HG03469 (cell line): Measurements from ENCODE around the gene SMYD3.

ENCODE experiments used
- ATAC-seq: cut with Tn5 transposase; IDR thresholded peaks from one replicate; pipeline ENCODE4 v1.9.1; 2021; ENCODE audit warnings: mild to moderate bottlenecking, moderate library complexity, moderate number of reproducible peaks; ENCODE audit not compliant: unreplicated experiment

Gene SMYD3

DNA sequence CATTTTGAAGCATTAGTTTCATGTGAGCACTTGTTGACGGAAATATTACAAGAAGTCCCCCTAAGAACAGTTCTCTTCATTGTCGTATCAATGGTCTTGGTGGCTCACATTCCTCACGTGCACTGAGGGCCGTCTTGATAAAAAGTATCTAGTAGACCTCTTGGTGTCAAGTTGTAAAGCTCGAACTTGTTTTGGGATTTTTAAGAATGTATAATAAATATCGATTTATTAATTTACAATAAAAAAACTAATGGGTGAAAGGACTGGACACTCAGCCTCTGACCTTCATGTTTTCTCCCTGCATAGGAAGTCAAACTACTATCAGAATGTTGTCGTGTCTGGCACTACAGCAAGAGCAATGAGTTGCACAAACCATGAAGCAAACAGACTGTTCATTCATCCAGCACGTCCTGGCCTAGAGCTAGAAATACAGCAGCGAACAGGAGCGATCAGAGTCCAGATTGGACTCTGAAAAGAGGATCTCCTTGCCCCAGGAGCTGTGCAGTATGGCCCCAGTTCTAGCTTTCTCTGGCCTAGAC, 319.2 kb downstream of the SMYD3 start:
- no peak for ATAC-seq

DNA sequence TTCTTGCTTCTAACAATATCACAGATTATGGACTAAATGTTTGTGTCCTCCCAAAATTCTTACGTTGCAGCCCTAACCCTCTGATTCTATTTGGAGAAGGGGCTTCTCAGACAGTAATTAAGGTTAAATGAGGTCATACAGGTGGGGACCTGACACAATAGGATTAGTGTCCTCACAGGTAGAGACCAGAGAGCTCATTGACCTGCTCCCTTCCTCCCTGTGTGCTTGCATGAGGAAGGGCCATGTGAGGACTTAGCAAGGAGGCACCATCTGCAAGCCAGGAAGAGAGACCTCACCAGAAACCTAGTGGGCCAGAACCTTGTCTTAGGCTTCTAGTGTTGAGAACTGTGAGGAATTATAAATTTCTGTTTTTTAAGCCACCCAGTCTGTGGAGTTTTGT, 322.6 kb downstream of the SMYD3 start:
- no peak for ATAC-seq

DNA sequence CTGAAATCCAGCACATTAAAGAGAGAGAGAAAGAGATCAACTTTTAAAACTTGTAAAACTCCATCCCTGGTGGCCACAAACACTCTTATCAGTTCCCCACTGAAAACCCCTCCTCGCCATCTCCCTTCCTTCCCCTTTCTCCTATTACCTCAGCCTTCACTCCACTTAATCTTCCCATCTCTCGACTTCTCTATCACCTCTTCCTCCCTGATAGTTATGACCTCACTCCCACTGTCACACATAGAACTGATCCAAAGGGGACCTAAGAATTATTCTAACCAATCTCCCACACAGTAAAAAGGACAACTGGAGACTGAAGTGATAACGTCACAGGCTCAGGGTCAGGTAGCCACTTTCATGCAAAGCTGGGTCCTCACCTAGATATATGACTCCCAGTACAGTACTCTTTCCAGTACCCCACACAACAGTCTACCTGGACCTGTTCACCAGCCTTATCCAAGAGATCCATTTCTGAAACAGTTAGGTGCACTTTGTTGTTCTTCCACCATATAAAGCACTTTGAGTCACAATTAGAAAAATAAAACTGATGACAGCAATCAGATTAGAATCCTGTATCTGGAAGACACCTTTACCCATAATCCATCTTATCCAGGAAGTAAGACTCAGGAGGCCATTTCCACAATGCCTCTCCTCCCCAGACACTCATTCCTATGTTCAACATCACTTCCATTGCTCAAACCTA, 324.8 kb downstream of the SMYD3 start:
- no peak for ATAC-seq

DNA sequence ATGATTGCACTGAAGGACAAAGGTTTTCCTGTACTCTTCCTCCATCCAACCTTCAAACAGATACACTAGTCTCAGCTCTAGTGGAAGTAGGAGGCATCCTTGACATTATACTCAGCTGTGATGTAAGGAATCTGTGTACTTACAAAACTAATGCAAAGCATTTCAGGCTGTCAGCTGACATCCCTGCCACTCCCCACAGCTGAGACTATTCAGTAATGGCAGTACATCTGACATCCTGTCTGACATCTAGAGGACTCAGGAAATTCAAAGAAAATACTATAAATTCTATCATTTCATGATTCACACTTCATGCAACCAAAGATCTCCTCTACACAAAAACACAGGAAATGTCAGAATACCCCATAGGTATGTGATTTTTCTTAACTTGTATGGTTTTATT, 325.8 kb downstream of the SMYD3 start:
- no peak for ATAC-seq

DNA sequence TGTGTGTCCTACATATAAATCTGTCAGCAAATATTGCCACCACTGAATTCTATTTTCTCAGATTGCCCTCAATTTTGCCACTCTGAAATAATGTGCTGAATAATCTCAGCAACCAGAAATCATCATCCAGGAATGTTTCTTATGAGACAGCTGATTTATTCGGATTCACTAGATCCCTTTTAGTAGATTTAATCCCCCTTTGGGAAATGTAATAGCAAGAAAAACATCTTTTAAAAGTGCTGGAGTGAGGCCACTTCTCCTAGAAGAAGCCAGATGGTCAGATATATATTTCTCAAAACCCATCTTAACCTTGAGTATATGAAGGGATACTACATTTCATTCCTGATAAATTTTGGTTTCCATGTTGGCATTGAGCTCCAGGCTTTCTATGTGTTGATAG, 327.7 kb downstream of the SMYD3 start:
- no peak for ATAC-seq

DNA sequence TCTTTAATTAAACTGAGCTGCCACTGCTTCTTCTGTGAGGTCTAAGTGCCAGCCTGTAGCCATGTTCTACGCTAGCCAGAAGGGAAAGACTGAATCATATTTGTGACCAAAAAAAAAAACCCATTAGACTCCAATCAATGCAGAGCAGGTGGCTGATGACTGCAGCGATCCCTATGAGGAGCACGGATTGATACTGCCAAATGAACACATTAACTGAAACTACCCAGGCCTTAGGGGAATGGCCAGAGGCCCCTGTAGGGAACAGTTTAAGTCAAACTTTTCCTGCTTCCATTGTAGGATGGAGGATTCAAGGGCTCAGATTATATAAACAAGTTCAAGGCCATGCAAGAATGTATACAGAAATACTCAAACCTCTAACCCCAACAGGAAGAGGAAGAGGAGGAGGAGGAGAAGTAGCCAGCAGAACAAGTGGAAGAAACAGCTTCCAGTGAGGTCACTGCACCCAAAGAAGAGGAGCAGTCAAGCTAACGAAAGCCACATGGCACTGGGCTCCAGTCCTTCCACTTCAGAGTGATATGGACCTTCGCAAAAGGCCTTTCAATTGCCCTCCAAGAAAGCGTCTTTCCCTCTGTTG, 328.3 kb downstream of the SMYD3 start:
- no peak for ATAC-seq

DNA sequence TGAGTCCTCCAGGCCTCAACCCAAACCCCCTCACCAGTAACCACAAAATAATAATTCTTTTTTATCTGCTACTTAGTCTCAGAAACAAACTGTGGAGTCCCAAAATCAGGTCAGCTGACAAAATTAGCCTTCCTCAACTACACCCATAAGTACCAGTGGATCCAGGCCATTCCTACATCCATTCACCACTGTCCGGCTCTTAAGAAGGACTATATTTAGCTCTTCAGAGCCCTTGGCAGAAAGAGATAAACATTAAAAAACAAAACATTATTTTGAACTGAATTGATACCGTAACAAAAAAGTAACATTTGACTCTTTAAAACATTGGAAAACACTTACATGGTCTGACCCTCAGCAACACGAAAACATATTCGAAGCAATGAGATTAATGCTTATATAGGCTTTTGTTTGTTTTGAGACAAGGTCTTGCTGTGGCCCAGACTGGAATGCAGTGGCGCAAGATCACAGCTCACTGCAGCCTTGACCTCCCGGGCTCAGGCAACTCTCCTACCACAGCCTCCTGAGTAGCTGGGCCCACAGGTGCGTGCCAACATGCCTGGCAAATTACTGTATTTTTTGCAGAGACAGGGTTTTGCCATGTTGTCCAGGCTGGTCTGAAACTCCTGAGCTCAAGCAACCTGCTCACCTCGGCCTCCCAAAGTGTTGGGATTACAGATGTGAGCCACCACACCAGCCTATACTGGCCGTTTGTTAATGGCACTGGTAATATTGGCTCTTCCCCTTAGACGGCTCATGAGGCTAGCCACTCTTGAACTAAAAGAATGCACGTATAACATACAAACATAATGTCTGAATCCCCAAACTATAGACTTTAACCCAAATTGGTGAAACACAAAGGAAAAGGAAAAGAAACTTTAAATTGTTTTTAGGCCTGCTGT, 330.7 kb downstream of the SMYD3 start:
- ATAC-seq: no peak

DNA sequence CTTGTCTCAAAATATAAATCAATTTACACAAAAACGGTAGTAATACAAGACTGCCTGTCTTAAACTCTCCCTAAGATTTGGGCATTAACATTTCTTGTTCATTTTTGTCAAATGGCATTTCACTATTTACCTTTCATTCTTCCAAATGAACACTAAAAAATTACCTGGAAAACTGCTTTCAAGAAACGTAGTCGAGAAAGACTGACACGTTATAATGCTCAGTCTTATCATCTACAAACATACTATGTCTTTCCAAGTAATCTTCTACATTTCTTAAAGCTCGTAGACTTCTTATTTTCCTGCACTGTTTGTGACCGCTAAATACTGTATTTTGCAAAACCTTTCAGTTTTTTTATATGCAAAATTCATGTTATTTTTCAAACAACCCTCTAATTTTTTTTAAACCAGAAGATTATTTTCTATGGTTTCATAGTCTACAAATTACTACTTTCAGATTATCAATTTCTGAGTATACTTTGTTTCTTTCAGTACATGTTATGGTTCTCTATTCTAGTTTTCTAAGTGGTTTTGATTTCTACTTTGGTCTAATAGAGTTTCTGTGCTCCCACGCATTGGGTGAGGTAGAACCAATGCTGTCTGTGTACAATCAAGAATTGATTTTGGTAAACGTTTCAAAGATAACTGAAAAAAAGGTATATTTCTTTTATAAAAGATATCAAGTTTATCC, 336.4 kb downstream of the SMYD3 start:
- ATAC-seq: no peak

DNA sequence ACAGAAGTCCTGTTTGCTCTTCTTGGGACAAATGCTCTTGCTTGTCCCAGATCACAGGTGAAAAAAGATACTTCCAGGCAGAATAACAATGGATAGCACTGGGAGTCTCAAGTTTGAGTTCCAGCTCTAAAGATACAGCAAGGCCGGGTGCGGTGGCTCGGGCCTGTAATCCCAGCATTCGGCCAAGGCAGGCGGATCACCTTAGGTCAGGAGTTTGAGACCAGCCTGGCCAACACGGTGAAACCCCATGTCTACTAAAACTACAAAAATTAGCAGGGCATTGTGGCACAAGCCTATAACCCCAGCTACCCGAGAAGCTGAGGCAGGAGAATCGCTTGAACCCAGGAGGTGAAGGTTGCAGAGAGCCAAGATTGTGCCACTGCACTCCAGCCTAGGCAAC, 337.6 kb downstream of the SMYD3 start:
- ATAC-seq: no peak

DNA sequence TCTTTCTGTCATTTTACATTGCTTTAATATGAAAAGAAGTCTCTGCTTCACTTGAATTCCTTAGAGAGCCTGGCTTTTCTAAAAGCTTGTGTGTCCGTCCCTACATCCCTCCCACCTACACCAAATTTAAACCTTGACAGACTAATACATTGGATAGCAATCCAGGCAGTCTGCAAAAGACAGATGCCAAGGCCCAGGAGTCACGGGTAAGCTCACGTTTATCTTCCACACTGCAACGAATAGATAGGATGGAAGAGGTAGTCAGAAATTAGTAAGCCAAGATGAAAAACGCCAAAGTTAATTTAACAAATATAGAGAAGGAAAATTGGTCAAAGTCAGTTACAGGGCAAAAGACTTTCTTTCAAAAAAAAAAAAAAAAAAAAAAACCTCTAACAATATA, 338.1 kb downstream of the SMYD3 start:
- ATAC-seq: no peak

DNA sequence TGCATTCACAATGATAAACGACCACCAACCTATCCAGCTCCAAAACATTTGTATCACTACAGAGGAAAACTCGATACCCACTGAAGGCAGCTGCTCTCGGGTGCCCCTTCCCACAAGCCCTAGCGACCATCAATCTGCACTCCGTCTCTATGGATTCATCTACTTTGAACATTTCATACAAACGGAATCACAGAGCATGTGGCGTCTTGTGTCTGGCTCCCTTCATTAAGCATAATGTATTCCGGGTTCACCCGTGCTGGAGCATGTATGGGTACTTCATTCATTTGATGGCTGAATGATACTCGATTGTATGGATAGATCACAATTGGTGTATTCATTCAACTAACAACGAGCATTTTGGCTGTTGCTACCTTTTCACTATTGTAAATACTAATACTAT, 340.2 kb downstream of the SMYD3 start:
- no peak for ATAC-seq

DNA sequence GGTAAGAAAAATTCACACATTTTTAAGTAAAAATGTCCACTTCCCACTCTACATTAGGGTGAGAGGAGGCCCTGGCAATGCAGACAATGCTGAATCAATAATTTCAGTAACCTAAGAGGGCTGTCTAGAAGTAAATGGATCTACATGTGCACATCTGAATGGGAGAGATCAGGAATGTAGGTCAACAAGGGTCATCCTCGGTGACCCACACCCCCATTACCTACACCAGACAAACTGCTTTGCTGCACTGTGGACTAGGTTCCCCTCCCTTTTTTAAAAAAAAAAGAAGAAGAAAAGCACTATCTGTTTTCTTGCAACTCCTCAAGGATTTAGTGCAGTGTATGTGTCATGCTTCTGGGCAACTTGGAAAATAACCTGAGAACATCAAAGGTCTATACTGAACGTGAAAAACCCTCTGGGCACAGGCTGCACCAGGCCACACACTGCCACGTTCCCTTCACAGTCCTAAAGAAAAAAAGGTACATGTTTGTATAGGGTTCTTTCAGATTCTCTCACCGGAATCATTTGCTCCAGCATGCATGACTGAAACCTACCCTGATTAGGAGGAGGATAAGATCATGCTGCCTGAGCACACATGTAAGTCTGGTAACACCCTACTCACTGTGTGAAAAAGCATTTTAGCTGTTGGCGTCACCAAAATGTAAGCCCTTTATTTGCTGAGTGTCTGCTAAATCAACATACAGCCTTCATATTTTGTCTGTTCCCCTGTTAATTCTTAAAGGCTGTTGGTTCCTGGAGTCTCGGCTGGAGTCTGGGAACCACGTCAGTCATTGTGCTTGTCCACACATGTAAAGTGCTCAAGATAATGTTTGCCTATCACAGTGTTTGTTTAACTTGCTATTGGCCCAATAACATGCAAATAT, 341.0 kb downstream of the SMYD3 start:
- ATAC-seq: no peak

DNA sequence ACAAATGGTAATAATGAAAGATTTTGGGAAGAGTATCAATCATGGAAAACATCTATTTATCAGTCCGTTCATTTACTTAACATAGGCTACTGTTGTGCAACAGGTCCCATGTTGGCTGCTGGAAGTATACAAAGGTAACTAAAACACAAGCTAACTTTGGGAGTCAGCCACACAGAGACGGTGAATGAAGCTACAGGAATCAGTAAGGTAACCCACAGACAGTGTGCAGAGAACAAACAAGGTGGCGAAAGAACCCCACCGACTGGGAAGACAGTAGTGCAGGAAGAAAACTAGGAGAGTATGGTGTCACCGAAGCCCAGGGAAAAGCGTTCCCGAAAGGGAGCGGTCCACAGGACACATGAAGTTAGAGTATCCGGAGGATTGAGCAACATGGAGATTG, 342.3 kb downstream of the SMYD3 start:
- no peak for ATAC-seq

DNA sequence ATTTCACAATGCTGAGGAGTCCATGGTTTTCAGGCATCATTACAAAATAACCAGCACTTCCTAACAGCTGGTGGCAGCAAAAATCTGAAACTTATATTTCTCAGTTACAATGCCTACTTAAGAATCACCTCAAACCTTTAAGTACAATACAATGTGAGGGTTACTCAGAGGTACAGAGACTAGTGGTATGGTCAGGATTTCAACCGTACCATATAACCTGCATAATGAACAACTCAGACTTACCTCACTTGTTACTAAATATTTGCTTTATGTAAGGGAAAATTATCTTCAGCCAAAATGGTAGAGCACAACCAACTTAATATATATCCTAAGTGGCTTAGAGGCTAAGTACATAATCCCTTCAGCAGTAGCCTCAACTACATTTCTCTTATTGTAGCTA, 344.5 kb downstream of the SMYD3 start:
- no peak for ATAC-seq

DNA sequence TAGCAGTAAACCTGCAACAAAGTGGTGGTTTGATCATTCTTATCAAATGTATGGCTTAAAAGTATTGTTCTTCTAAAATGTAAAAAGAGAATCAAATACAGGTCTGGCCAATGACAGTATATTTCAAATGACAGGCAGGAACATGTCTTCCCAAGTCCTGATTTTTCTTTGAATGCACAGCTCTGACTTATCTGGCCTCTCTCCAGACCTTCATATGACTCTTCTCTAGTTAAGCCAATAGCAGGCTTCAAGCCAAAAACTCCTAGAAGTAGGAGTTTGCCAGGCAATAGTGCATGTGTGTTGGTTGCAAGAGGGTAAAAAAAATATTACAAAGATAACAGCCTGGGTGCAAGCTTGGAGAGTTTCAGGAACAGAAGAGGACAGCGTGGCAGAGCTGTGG, 345.5 kb downstream of the SMYD3 start:
- ATAC-seq: no peak

DNA sequence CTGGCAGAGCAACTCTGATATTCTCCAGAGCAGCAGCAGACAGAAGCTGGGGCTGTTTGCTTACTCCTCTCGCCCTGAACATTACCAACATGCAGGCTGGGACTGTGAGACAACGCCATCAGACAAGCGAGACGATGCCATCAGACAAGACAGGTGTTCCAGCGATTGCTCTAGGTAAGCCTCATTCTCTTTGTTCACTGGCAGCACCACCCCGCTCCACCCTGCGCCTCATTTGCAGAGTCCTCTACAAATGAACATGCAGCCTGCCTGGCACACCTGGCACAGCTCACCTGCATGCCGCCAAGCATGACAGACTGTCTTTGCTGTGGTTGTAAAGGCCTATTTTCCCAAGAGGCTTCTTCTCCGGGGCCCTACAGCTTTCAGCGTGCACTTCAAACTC, 346.2 kb downstream of the SMYD3 start:
- no peak for ATAC-seq

DNA sequence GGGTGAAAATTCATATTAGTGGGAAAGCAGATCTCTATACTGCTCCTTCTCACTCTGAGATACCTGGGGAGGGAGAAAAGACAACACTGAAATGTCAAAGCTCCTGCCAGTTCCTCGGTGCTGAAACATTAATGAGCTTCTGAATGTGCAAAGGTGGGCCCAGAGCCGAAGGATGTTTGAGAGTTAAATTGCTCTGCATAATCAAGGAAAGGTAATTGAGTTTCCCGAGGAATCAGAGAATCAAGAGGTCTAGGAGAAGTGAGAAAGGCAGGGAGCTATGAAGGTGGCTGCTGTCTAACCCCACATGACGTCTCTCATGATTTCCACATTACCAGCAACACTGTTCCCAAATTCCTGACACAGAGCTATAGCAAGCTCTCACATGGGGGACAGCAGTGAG, 346.7 kb downstream of the SMYD3 start:
- no peak for ATAC-seq

DNA sequence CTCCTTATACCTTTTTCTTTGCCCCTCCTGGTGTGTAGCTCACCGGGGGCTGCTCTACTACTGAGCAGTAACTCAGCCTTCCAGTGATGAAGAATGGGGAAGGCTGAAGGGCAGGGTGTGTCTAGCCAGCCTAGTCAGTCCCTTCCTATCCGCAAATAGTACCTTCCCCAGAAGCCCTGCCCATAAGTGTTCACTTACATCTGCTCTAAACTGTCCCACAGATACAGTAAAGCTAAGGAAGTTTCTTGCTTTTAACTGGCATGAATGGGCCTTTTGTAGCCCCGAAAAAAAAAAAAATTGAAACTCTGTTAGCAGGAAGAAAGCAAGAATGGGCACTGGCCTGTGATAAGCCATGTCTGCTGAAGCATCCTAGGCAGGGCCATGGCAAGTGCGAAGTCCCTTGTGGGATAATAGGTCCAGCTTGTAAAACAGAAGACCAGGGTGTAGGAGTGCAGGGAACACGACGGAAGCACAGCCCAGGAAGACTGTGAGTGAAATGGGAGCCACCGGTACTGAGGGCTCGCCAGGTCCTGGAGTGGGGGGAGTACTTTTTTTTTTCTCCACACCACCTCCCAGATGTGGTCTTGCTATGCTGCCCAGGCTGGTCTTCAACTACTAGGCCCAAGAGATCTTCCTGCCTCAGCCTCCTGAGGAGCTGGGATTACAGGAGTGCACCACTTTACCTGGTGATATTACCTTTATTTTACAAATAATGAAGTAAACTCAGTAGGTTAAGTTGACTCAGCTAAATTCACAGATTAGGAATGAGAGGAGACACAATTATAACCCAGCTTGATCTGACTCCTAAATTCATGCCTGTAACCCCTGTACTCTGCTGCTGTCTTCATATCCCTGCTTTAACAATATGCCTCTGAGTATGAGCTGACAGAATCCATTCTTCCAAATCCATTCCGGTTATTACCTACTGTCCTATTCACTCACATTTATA, 347.5 kb downstream of the SMYD3 start:
- ATAC-seq: no peak

DNA sequence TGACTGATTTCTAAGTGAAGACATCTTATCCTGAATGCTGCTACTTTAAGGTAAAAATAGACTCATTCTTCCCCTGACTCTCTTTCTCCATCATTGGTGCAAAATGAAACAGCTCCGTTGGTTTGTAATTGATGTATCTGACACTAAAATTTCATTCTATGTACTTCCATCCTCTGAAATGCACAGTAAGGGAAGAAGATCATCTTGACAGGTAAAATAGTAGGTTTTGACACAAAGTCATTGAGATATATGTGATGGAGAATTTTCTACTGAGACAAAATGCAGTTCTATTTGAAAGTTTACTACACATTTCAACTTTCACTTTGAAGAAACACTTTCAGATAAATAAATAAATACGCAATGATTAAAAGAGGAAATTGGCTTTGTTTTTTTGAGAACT, 348.9 kb downstream of the SMYD3 start:
- no peak for ATAC-seq
